Globus pallidus (tissue), 1 donor: ENCODE measurements around the gene MOSPD3.
"Not testable (repeated sequence)": the region's sequence is repeated elsewhere in the genome, so short reads cannot be mapped to it uniquely, and the experiment has no call there.

Source experiments
- DNase-seq: peaks from one replicate; pipeline ENCODE4 v3.0.0-alpha.2; 2015; ENCODE audit warnings: low spot score

Gene MOSPD3

GRCh38 chr7:100626055-100626454 is 13.7 kb downstream of the MOSPD3 start:
- no peak for DNase-seq

GRCh38 chr7:100626530-100627237 is 14.3 kb downstream of the MOSPD3 start:
- peak; percentile 40 for DNase-seq

DNA sequence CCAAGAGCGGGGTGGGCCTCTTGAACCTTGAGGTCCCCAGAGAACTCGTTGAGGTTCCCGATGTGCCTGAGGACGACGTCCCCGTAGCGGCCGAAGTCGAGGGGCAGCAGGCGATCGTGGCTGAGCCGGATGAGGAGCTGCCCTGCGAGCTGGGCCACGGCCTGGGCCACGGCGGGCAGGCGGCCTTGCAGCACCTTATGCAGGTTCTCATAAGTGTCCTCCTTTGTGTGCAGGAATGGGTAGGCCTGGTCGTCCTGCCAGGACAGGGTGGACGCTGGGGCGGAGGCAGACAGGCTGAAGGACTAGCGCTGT is 14.9 kb downstream of the MOSPD3 start:
- DNase-seq, result no peak

GRCh38 chr7:100629117-100629716 is 16.9 kb downstream of the MOSPD3 start:
- DNase-seq, result no peak

DNA sequence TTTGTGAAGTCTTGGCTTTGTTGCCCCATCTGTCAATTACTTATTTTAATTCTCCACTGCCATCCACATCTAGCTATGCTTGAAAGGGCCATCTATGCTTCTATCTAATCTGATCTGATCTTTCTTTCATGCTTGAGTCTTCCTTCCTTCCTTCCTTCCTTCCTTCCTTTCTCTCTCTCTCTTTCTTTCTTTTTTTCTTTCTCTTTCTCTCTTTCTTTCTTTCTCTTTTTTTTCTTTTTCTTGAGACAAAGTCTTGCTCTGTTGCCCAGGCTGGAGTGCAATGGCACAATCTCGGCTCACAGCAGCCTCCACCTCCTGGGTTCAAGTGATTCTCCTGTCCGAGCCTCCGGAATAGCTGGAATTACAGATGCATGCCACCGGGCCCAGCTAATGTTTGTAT is 17.7 kb downstream of the MOSPD3 start:
- DNase-seq, result no peak

DNA sequence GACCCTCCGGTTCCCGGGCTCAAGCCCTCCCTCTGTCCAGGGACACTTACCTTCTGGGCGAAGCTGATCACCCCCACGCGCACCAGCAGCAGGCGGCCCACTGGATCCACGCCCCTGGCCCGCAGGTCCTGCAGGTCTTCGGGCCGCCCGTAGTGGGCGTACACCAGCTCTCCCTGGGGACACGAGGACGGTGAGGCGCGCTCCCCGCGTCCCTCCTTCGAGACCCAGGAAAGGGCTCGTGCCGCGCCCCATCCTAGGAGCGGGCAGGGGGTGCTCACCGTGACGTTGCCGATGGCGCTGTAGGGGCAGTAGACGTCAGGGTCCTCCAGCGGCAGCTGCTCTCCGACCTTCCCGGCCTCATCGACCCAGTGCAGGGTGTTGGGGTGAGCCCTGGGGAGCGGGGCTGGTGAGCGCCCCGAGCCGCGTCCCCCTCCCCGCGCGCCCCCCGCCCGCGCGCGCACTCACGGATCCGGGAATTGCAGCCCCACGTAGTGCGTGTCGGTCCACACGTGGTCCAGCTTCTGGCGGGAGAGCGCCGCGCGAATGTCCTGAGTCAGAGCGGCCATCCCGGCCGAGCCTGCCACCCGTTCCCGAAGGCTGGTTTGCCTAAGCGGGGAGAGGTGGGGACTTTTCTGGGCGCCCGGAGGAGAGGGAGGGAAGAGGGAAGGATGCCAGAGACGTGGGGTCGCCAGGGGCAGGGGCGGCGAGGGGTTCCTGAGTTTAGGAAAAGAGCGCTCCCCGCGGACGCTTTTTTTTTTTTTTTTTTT is 20.8 kb downstream of the MOSPD3 start:
- no peak for DNase-seq

DNA sequence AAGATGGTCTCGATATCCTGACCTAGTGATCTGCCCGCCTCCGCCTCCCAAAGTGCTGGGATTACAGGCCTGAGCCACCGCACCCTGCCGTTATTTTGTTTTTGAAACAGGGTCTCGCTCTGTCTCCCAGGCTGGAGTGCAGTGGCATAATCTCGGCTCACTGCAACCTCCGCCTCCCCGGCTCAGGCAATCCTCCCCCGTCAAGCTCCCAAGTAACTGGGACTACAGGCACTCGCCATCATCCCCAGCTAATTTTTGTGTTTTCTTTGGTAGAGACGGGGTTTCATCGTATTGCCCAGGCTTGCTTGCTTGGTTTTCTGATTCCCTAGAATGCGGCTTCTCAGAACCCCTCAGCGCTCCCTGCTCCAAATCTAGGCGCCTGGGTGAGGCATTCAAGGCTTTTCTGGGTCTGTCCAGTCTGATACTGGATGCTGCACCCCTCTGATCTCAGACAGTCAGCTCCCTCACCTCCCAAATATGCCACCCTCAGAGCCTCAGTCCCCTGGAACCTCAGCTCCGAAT is 27.7 kb downstream of the MOSPD3 start:
- no peak for DNase-seq

- no peak for DNase-seq
Observed at GRCh38 chr7:100640517-100641440, 28.4 kb downstream of the MOSPD3 start.

DNA sequence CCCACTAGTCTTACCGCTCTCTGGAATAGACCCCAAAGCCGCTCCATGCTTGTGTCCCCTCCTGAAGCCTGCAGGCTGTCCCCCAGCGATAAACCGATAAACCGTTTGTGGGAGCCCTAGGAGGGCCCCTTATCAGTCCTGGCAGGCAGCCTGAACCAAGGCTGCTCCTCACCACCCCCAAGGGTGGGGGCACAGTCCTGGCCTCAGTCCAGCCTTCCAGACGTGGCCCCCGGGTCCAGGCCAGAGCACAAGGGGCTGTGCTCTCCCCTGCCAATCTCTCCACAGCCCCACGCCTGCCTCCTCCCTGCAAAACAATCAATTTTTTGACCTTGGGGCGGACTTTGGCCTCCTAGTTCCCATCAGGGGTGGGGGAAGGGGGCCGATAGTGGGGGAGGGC is 29.1 kb downstream of the MOSPD3 start, which contains the start of gene TFR2:
Gene TFR2 (minus strand): TSS at position 90 of the 397 bp plus-strand sequence. CDS start 43 bp downstream, at position 47.
- no peak for DNase-seq

DNA sequence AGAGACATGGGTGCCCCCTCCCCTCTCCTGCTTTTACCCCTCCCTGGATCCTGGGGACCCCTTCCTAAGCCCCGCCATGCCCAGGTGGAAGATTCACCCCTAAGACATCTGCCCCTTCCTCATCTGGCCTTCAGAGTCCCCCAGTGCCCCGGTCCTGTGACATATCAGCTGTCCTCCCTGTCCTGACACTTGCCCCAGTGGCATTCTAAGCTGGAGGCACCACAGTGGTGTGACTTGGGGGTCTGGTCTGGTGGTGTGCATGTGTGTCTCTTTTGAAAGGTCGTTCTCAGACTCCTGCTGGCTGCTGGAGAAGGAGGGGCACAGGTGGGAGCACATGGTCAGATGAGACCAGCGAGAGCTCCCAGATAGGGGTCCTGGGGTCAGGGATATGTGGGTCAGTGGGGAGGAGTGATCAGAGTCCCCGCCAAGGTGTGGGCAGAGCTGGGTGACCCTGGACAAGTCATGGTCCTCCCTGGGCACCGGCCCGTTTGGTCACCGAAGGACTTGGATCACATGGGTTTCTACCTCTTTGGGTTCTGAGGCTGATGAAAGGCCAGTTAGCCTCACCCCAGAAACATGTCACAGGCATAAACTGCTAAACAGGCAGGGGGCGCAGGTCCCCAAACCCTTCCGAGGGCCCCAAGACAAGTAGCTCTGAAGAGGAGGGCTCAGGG is 29.7 kb downstream of the MOSPD3 start:
- DNase-seq, result no peak

DNA sequence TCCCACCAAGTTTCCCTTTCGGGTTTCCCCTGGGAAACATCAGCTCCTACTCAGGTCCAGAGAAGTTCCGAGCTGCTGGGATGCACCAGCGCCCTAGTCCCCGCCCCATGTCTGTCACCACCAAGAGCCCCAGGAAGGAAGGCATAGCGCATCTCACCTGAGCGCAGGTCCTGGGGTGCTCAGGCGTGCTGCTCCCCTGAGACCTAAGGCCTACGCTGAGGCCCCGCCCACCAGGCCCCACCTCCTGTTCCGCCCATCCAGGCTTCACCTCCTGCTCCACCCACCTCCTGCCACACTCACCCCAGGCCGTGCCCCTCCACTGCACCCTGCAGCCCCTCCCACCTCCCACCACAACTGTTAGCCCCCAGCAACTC is 30.2 kb downstream of the MOSPD3 start:
- DNase-seq, result no peak

- DNase-seq, result no peak
Observed at GRCh38 chr7:100649826-100650565, 37.7 kb downstream of the MOSPD3 start.

- DNase-seq, result no peak
Observed at GRCh38 chr7:100654908-100655831, 42.8 kb downstream of the MOSPD3 start.

GRCh38 chr7:100655908-100656674 is 43.8 kb downstream of the MOSPD3 start, which contains the start of gene ACTL6B:
Gene ACTL6B, minus strand, starts transcription at chr7:100656448. Its CDS starts 94 bp downstream, at chr7:100656354.
- no peak for DNase-seq

GRCh38 chr7:100662194-100662776 is 49.9 kb downstream of the MOSPD3 start:
- not testable (repeated sequence) for DNase-seq
